GM12878 (cell line): ENCODE results near the gene DMRT1. TPM values are rescaled to one million over a fixed set of nuclear protein-coding genes. Genes with fewer than 3 reads are reported as not detected.

Experiments
- ATAC-seq: fragments of 200-7000 bp; cut with Tn5 transposase; 3 replicates; pipeline ENCODE4 v1.9.1; 2020; ENCODE audit warnings: mild to moderate bottlenecking, moderate library complexity
- BruUV-seq: library from RNA; stranded (reverse); fragments of 400-500 nt; replicated peaks from 2 replicates; lab custom pipeline; 2021; lab: Mats Ljungman, UMichigan
- CTCF ChIA-PET: fragments of 300-600 bp; sonication (Branson Sonifier 250); formaldehyde crosslinking; extraction: SDS; loops from one replicate; lab custom pipeline; 2021; ENCODE audit warnings: inconsistent platforms; lab: Yijun Ruan, JAX
- POLR2A ChIA-PET: fragments of 350-600 bp; formaldehyde crosslinking; extraction: SDS; loops from one replicate; lab custom pipeline; 2021; ENCODE audit warnings: inconsistent platforms; lab: Charles Lee
- RAD21 ChIA-PET: fragments of 300-600 bp; sonication (Branson Sonifier 250); formaldehyde crosslinking; loops from one replicate; lab custom pipeline; 2023; ENCODE audit warnings: antibody characterized with exemption; ENCODE audit not compliant: unreplicated experiment; lab: Charles Lee
- SMC1A ChIA-PET: fragments of 300-600 bp; sonication (Branson Sonifier 250); formaldehyde crosslinking; loops from one replicate; lab custom pipeline; 2023; ENCODE audit not compliant: unreplicated experiment, uncharacterized antibody; lab: Charles Lee
- DNase-seq: peaks from one replicate; pipeline ENCODE4 v3.0.0-alpha.2; 2011; ENCODE audit warnings: low read depth, low spot score
- FAIRE-seq: peaks from 3 replicates; lab custom pipeline; 2011; peaks lifted over from hg19 to GRCh38; lab: Jason Lieb, UNC
- H2AFZ ChIP-seq: 2 replicates; pipeline ENCODE4 v1.6.0; 2011; ENCODE audit warnings: low read depth, low read length, control low read depth; ENCODE audit not compliant: control insufficient read depth
- H3K27ac ChIP-seq: 2 replicates; pipeline ENCODE4 v1.5.1; 2011; ENCODE audit warnings: control low read depth; ENCODE audit not compliant: control insufficient read depth, insufficient read depth
- H3K27me3 ChIP-seq, 2 experiments: replicated peaks in 1 of 2; 2 replicates each; pipeline versions ENCODE4 v1.6.0 to v1.6.1; 2011; ENCODE audit warnings: low read length in 1 of 2; ENCODE audit not compliant: control insufficient read depth in 2 of 2, insufficient read depth in 2 of 2
- H3K36me3 ChIP-seq, 2 experiments: 2 replicates each; pipeline ENCODE4 v1.5.1; 2011; ENCODE audit warnings: low read length in 1 of 2; ENCODE audit not compliant: control insufficient read depth in 2 of 2, insufficient read depth in 2 of 2
- H3K4me1 ChIP-seq: 2 replicates; pipeline ENCODE4 v1.6.1; 2011; ENCODE audit warnings: mild to moderate bottlenecking, low read length, moderate library complexity, mixed read lengths; ENCODE audit not compliant: control insufficient read depth, insufficient read depth
- H3K4me2 ChIP-seq: 2 replicates; pipeline ENCODE4 v1.6.0; 2011; ENCODE audit warnings: control low read depth; ENCODE audit not compliant: control insufficient read depth, insufficient read depth
- H3K4me3 ChIP-seq: fragments of 200-600 bp; sonication (generic); 2 replicates; pipeline ENCODE4 v1.5.1; 2016
- H3K79me2 ChIP-seq: 2 replicates; pipeline ENCODE4 v1.6.0; 2011; ENCODE audit warnings: low read length; ENCODE audit not compliant: control insufficient read depth, insufficient read depth
- H3K9ac ChIP-seq: 2 replicates; pipeline ENCODE4 v1.8.0; 2011; ENCODE audit warnings: low read length, control low read depth, mixed read lengths; ENCODE audit not compliant: control insufficient read depth, insufficient read depth
- H3K9me3 ChIP-seq: replicated peaks from 3 replicates; pipeline ENCODE4 v1.5.1; 2011; ENCODE audit warnings: mild to moderate bottlenecking, low read length; ENCODE audit not compliant: control insufficient read depth, insufficient read depth
- H4K20me1 ChIP-seq: 2 replicates; pipeline ENCODE4 v1.6.0; 2011; ENCODE audit not compliant: control insufficient read depth, insufficient read depth
- CEBPB ChIP-seq, 2 experiments: fragments of 150-350 bp in 1 of 2; IDR thresholded peaks; 2 replicates each; pipeline ENCODE4 v1.6.1; 2012 to 2014; ENCODE audit warnings: low read depth in 2 of 2, low read length in 2 of 2, borderline replicate concordance in 1 of 2, inconsistent platforms in 1 of 2
- CEBPZ ChIP-seq: fragments of 150-350 bp; IDR thresholded peaks from 2 replicates; pipeline ENCODE4 v1.6.1; 2016; ENCODE audit warnings: low read depth, low read length
- MEF2A ChIP-seq: IDR thresholded peaks from 2 replicates; pipeline ENCODE4 v1.6.1; 2011; ENCODE audit warnings: low read depth, mild to moderate bottlenecking, low read length, moderate library complexity; ENCODE audit not compliant: insufficient read depth
- MYC ChIP-seq: IDR thresholded peaks from 2 replicates; pipeline ENCODE4 v1.6.1; 2011; ENCODE audit warnings: mild to moderate bottlenecking, low read length, moderate library complexity, inconsistent platforms; ENCODE audit not compliant: insufficient read depth, insufficient replicate concordance, insufficient read length, severe bottlenecking
- PML ChIP-seq: IDR thresholded peaks from 2 replicates; pipeline ENCODE4 v1.6.1; 2012; ENCODE audit warnings: low read length, inconsistent platforms
- SP1 ChIP-seq: IDR thresholded peaks from one replicate; pipeline ENCODE4 v1.6.1; 2011; ENCODE audit warnings: low read depth, low read length
- SREBF1 ChIP-seq: IDR thresholded peaks from 2 replicates; pipeline ENCODE4 v1.6.1; 2012; ENCODE audit warnings: mild to moderate bottlenecking, low read length
- SUPT20H ChIP-seq: IDR thresholded peaks from 2 replicates; pipeline ENCODE4 v1.6.1; 2011; ENCODE audit warnings: low read depth, mild to moderate bottlenecking, low read length, moderate library complexity, borderline replicate concordance; ENCODE audit not compliant: control insufficient read depth
- SUZ12 ChIP-seq: fragments of 200-600 bp; sonication (generic); IDR thresholded peaks from one replicate; pipeline ENCODE4 v1.6.1; 2018; ENCODE audit warnings: antibody characterized with exemption, mild to moderate bottlenecking; ENCODE audit not compliant: unreplicated experiment
- WGBS: methylation state at CpG from one replicate; pipeline ENCODE4 v1.1.6; 2016; ENCODE audit warnings: low lambda C conversion rate; ENCODE audit not compliant: insufficient replicate concordance, insufficient coverage; ENCODE audit errors: missing lambda C conversion rate; 5-methylcytosine and 5-hydroxymethylcytosine counted together
- in situ Hi-C: fragments of 300-500 bp; cut with MboI; formaldehyde crosslinking; loops from 9 replicates; pipeline ENCODE4 v1.14.3; 2018; ENCODE audit warnings: mixed read lengths
- intact Hi-C: fragments of 100-400 bp; cut with micrococcal nuclease; formaldehyde crosslinking; loops from one replicate; pipeline ENCODE4 v1.14.2; 2022; ENCODE audit not compliant: unreplicated experiment
- polyA plus RNA-seq, 11 experiments: library from polyadenylated mRNA; depleted of rRNA in 4 of 11; unstranded in 6 of 11; stranded (reverse) in 5 of 11; fragments of >200 nt; fragmentation: Nextera tagmentation in 4 of 11; fragmentation: Illumina TruSeq in 1 of 11; extraction: Ambion mirVana in 4 of 11; extraction: Trizol in 1 of 11; gene quantifications; 1 replicate in 1 of 11; 2 replicates in 10 of 11; pipeline versions ENCODE4 v1.2.1 to v1.2.3, GENCODE V29; 2011 to 2016; ENCODE audit warnings: inconsistent platforms in 2 of 11, missing spikeins in 2 of 11, low read depth in 1 of 11
- total RNA-seq, 4 experiments: library from RNA; depleted of rRNA in 3 of 4; stranded (reverse); fragments of >200 nt in 3 of 4; fragmentation: Illumina TruSeq in 1 of 4; extraction: Trizol in 1 of 4; gene quantifications; 2 replicates each; pipeline versions ENCODE4 v1.2.1 to v1.2.3, GENCODE V29; 2013 to 2021
- TF ChIP-seq, protein P1 (sequence below): IDR thresholded peaks from 2 replicates; pipeline ENCODE4 v1.6.1; 2012; ENCODE audit warnings: mild to moderate bottlenecking, low read depth, low read length
- TF ChIP-seq, protein P2 (sequence below): fragments of 150-350 bp; IDR thresholded peaks from 2 replicates; pipeline ENCODE4 v1.6.1; 2014; ENCODE audit warnings: mild to moderate bottlenecking, low read depth, low read length

The DMRT1 gene
- total and polyA plus RNA-seq, 10 of the 15 experiments (the other 5 are each of a cell fraction or from before 2014, with no cell fraction given), result 0.06 to 1.9 (median 0.24) TPM

GRCh38 chr9:905906-906305 is 64.4 kb downstream of the DMRT1 start (continued):
- TF ChIP-seq, protein P1, sequence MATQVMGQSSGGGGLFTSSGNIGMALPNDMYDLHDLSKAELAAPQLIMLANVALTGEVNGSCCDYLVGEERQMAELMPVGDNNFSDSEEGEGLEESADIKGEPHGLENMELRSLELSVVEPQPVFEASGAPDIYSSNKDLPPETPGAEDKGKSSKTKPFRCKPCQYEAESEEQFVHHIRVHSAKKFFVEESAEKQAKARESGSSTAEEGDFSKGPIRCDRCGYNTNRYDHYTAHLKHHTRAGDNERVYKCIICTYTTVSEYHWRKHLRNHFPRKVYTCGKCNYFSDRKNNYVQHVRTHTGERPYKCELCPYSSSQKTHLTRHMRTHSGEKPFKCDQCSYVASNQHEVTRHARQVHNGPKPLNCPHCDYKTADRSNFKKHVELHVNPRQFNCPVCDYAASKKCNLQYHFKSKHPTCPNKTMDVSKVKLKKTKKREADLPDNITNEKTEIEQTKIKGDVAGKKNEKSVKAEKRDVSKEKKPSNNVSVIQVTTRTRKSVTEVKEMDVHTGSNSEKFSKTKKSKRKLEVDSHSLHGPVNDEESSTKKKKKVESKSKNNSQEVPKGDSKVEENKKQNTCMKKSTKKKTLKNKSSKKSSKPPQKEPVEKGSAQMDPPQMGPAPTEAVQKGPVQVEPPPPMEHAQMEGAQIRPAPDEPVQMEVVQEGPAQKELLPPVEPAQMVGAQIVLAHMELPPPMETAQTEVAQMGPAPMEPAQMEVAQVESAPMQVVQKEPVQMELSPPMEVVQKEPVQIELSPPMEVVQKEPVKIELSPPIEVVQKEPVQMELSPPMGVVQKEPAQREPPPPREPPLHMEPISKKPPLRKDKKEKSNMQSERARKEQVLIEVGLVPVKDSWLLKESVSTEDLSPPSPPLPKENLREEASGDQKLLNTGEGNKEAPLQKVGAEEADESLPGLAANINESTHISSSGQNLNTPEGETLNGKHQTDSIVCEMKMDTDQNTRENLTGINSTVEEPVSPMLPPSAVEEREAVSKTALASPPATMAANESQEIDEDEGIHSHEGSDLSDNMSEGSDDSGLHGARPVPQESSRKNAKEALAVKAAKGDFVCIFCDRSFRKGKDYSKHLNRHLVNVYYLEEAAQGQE, result no peak

GRCh38 chr9:908536-909205 is 67.2 kb downstream of the DMRT1 start:
- no peak overlapping the region for H3K27ac ChIP-seq
- ChIA-PET RAD21 (no interaction called here), CTCF (interaction anchor here (1.0 to 1.7 kb wide), 2 partner anchors 19 to 96 kb away, joined by 3 to 7 read pairs; no protein-coding TSS in a partner anchor), SMC1A (interaction anchor here (0.7 to 2.7 kb wide), 4 partner anchors 9 to 248 kb away, joined by 3 to 10 read pairs (median 4); no protein-coding TSS in a partner anchor), POLR2A (interaction anchor here (1.1 kb wide), 1 partner anchor 14 kb away, joined by 3 read pairs; no protein-coding TSS in a partner anchor)
- intact Hi-C loops, result no loop called here
- BruUV-seq, result no TSS peak
- H3K79me2 ChIP-seq, result no peaks in the 10 kb centered on the region
- no peaks in the 10 kb centered on the region for H3K4me1 ChIP-seq
- FAIRE-seq, result no peak
- ATAC-seq, result no peak
- H4K20me1 ChIP-seq, result no peaks in the 10 kb centered on the region
- no peak for DNase-seq
- WGBS, result 9% methylated on average over 10 of the region's 10 CpGs
- H3K27me3 ChIP-seq, result peaks cover 4 to 11% of the 10 kb centered on the region in 2 experiments
- no peaks in the 10 kb centered on the region for H3K36me3 ChIP-seq
- in situ Hi-C loops, result no loop called here
- H3K9me3 ChIP-seq, result no peaks in the 10 kb centered on the region
- H3K4me2 ChIP-seq, result no peak overlapping the region
- H3K9ac ChIP-seq, result no peak overlapping the region
- H3K4me3 ChIP-seq, result no peak overlapping the region
- no peak overlapping the region for H2AFZ ChIP-seq
- TF ChIP-seq PML, result no peak
- no peak for TF ChIP-seq SP1
- no peak for TF ChIP-seq CEBPZ
- TF ChIP-seq SUPT20H, result no peak
- no peak for TF ChIP-seq CEBPB (IDR thresholded peaks at IDR 0.05; ENCODE audit: borderline replicate concordance in 1 of 2, low read depth in 2 of 2, low read length in 2 of 2)
- TF ChIP-seq, protein P2, sequence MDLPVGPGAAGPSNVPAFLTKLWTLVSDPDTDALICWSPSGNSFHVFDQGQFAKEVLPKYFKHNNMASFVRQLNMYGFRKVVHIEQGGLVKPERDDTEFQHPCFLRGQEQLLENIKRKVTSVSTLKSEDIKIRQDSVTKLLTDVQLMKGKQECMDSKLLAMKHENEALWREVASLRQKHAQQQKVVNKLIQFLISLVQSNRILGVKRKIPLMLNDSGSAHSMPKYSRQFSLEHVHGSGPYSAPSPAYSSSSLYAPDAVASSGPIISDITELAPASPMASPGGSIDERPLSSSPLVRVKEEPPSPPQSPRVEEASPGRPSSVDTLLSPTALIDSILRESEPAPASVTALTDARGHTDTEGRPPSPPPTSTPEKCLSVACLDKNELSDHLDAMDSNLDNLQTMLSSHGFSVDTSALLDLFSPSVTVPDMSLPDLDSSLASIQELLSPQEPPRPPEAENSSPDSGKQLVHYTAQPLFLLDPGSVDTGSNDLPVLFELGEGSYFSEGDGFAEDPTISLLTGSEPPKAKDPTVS, result no peak
- no peak for TF ChIP-seq MEF2A
- no peak for TF ChIP-seq SUZ12
- TF ChIP-seq SREBF1, result no peak
- no peak for TF ChIP-seq MYC
